Activated CD8-positive, alpha-beta memory T cell treated with anti-CD3 and anti-CD28 coated beads, Interleukin-2, amount 50 U/mL, for 48 hours (primary cell): ENCODE data around the gene KCTD6.
A peak's percentile ranks its signal among the peaks of the same experiment; 100 is the strongest.

ENCODE experiments used
- DNase-seq: peaks from one replicate; pipeline ENCODE4 v3.0.0-alpha.2; 2020

The KCTD6 gene

GRCh38 chr3:58491506-58492402 lies at the start of gene KCTD6:
Gene KCTD6, plus strand, starts transcription at chr3:58492096. Its CDS starts 6,660 bp downstream, at chr3:58498756.
- DNase-seq, result peak; percentile 96

DNA sequence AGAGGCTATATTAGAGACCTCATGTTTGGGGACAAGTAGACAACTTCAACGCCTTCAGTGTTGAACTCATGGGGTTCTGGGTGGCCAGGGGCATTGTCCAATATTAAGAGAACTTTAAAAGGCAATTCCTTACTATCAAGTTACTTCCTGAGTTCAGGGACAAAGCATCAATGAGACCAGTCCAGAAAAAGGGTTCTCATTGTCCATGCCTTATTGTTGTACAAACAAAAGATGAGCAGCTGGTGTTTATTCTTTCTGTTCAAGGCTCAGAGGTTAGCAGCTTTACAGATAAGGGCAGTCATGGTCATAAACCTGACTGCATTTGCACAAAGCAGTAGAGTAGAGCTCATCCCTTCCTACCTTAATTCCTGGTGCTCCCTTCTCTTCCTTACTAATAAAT lies 39.7 kb upstream of the KCTD6 start:
- DNase-seq, result no peak

DNA sequence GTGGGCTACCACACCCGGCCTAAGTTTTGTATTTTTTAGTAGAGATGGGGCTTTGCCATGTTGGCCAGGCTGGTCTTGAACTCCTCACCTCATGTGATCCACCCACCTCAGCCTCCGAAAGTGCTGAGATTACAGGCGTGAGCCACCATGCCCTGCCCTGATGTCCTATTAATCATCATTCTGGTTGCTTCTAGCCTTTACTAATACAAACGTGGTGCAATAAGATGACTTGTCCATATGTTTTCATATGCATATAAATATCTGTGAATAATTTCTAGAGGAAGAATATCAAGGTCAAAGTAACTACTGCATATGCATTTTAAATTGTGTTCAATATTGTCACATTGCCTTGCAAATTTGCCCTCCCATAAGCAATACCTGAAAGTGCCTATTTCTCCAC lies 32.7 kb upstream of the KCTD6 start:
- DNase-seq, result no peak

DNA sequence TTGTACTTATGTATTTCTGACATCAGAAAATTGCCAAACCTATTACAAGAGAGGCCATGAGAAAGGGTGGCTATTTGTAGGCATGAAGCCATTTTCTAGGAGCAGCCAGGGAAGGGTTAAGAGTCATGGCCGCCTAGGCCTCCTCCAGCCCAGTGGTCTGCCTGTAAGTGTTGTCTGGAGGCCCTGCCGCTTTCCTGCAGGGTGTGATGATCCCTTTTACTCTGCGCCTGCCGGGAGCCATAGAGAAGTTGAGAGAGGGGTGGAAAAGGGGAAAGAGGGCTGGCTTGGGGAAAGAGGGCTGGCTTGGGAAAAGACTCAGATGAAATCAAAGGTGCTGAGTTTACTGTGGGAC lies 29.1 kb upstream of the KCTD6 start:
- no peak for DNase-seq

GRCh38 chr3:58463181-58463941 lies 28.5 kb upstream of the KCTD6 start:
- DNase-seq, result peak; percentile 85

DNA sequence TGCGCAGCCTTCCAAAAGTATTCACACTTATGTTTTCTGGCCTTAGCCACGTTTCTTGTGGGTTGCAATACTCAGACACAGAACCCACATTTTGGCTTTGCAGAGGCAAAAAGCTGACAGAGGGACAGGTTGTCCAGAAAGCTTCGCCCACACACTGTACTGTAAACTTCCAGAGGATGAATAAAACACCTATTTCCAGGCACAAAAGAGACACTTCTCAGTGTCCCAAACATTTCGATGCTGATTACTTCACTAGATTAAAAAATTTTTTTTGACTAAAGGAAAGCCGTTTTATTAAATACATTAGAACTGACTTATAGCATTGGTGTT lies 28.0 kb upstream of the KCTD6 start:
- DNase-seq, result no peak

- DNase-seq, result no peak
Measured at GRCh38 chr3:58464866-58465265, 27.0 kb upstream of the KCTD6 start.

DNA sequence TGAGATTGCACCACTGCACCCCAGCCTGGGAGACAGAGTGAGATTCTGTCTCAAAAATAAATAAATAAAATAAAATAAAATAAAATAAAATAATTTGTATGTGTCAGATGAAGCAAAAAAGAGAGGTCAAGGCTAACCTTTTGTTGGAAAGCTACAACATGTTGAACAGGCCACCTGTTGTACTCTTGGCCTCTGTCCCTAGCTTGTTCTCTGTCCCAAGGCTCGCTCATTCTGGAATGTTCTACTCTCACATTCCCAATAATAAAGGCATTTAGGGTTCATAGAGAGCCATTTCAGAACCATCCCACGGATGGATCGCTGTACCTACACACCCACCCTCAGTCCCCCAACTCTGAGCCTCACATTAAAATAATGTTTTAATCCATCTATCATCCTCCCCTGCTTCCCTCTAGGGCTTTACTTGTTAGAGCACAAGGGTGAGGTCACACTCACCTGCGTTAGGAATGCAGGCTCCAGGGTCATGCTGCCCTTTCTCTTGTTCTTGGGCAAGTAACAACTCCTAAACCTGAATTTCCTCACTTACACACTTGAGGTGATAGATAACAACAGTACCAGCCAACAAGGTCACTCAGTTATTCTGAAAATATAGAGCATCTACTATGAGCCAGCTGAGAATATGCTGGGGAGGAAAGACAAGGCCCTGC lies 24.9 kb upstream of the KCTD6 start:
- no peak for DNase-seq

DNA sequence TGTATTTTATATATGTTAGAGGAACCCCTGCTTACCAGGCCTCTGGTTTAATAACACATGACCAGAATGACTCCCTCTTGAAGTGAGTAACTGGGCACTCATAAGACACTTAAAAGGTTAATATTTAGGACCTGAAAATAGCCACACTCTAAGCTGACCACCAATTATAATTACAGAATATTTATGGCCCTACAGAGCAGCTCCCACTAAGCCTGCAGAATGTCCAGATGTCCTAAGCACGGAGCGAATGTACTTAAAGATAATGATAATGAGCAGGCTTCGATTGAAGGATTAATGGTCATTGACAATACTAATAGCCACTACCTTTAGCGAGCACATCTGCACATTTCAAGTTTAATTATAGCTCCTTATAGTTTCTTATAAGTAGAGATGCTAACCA lies 22.8 kb upstream of the KCTD6 start:
- DNase-seq, result no peak

DNA sequence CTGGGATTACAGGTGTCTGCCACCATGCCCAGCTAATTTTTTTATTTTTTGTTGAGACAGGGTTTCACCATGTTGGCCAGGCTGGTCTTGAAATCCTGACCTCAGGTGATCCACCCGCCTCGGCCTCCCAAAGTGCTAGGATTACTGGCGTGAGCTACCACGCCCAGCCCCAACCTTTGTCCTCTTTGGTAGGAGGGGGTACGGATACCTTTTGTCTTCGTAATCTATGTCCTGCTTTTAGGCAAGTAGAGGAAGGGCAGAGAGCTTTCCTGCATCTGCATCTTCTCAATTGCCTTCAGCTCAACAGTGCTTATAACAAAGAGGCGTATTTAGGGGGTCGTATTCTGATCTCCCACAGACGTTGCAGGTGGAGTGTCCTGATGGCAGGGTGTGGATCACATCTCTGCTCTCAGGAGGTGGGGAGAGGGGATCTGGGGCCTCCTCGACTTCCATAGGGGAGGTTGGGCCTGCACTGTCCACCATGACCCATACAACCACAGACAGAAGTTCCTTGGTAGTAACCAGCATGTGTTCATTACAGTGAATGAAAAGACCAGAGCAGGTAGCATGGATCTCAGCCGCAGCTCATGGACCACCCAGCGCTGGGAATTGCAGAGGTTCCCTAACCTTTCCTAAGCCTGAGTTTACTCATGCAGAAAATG lies 21.4 kb upstream of the KCTD6 start:
- DNase-seq, result no peak

- peak; percentile 69 for DNase-seq
Measured at GRCh38 chr3:58471025-58471887, 20.6 kb upstream of the KCTD6 start.

DNA sequence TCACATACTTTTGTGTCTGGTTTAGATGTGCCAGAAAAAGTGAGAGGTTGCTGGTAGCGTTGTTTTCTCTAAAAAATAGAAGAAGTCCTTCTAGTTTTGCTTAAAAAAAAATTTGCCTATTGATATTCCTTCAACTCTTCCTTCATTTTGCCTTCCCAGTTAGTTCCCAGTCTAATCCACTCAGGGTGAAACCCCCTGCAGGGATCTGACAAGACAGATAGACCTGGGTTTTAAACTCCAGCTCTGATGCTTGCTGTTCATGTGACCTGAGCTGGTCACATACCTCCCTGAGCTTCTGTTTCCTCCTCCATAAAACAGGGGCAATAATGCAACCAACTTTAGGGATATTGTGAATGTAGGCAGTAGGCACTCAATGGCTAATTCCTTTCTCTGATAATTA lies 18.6 kb upstream of the KCTD6 start:
- DNase-seq, result no peak

DNA sequence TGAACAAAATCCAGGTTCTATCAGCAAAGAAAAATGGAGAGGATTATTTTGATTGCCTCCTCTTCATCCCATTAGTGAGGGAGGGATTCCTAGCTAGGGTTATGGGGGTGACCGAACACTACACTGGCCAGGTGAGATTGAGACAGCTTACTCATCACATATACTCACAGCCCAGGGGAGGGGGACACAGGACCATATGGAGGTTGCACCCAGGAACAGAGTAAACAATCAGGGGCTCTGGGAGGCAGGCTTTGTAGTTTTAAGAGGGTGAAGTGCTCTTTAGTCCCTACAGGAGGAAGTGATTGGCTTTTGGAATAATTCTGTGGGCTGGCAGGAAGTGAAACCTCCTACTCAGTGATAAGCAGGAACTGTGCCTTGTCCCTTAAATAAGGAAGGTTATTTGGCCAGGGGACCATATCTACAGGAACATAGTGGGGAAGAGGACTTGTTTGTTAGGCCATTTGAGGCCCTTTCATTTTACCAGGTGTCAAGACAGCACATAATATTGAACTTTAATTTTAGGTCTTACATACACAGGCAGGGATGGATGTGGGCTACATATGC lies 17.5 kb upstream of the KCTD6 start:
- DNase-seq, result no peak

- DNase-seq, result no peak
Measured at GRCh38 chr3:58474967-58475578, 16.8 kb upstream of the KCTD6 start.

DNA sequence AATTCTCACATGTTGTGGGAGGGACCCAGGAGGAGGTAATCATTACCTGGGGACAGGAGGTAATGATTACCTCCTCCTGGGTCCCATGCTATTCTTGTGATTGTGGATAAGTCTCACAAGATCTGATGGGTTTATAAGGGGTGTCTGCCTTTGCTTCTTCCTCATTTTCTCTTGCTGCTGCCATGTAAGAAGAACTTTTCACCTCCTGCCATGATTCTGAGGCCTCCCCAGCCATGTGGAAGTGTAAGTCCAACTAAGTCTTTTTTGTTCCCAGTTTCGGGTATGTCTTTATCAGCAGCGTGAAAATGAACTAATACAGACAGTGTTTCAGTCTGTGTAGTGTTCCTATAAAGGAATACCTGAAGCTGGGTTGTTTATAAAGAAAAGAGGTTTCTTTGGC lies 13.1 kb upstream of the KCTD6 start:
- no peak for DNase-seq

DNA sequence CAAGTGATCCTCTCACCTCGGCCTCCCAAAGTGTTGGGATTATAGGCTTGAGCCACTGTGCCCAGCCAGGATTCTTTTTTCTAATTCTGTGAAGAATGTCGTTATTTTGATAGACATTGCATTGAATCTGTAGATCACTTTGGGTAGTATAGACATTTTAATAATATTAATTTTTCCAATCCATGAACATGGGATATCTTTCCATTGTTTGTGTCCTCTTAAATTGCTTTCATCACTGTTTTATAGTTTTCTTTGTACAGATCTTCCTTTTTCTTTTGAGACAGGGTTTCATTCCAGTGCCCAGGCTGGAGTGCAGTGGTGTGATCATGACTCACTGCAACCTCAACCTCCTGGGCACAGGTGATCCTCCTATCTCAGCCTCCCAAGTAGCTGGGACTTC lies 11.6 kb upstream of the KCTD6 start:
- DNase-seq, result no peak

GRCh38 chr3:58482917-58483636 lies 8.8 kb upstream of the KCTD6 start:
- DNase-seq, result no peak

DNA sequence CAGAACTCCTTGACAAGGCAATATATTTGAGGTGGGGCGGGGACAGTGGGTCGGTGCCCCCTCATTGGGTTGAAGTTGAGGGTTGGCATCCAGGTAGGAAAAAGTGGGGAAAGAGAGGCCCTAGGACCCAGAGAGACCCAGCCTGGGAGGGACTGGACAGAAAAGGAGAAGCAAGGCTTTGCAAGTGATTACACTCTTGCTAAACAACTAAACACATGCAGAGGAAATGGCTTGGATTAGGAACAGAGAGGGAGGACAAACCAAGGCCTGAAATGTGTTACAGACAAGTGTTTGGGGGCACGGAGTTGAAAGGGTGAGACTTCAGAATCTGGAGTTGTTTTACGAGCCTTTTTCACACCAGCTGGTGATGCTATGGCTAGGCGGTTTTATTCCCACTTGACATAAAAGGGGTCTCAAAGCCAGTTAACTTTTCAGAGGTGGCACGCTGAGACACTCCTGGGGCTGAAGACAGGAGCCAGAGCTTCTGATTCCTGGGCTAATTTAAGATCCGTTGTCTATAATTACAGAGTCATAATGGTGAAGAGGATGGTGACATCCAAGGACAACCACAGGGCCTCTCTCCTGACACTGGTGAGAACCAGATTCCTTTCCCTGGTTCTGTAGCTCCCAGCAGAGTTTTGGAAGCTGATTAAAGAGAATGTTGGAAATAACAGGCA lies 7.7 kb upstream of the KCTD6 start:
- no peak for DNase-seq

- no peak for DNase-seq
Measured at GRCh38 chr3:58484722-58485069, 7.2 kb upstream of the KCTD6 start.

DNA sequence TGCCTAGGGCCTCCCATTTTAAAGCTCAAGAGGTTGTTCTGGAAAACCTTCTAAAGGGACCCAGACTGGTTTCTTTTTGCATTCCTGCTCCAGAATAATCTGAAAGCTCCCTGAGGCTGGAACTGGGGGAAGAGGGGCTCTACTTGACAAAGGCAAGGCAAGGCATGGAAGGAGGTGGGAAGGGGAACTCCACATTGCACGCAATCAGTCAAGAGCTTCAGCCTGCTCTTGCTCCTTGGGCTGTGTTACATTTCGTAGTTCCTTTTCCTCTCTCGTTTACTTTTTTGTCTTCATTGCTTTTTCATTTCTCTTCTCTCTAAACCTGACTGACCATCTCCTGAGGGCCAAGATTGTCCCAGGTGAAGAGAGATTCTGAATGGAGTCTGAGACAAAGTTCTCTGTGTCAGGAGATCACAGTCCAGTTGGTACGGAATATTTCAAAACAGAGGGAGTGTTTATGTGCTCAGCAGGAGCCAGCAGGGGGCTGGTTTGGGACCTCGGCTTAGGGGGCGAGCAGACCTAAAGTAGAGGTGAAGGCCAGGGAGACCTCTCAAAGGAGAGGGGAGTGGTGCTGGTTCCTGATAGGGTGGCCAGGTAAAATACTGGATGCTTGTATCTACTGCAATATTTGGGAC lies 6.0 kb upstream of the KCTD6 start:
- DNase-seq, result no peak
